SK-N-SH (cell line): Measurements from ENCODE around the gene SH3PXD2A. TPM values are rescaled to one million over a fixed set of nuclear protein-coding genes. Genes with fewer than 3 reads are reported as not detected.

Experiments used
- CTCF ChIA-PET: fragments of 300-600, 350-600 bp; formaldehyde crosslinking; extraction: SDS; loops from one replicate; lab custom pipeline; 2021; lab: Yijun Ruan, JAX
- POLR2A ChIA-PET: fragments of 350-600 bp; sonication (Branson Sonifier 250); formaldehyde crosslinking; extraction: SDS; loops from one replicate; lab custom pipeline; 2020; ENCODE audit warnings: antibody characterized with exemption, inconsistent platforms; lab: Yijun Ruan, JAX
- DNase-seq: peaks from one replicate; pipeline ENCODE4 v3.0.0; 2012
- H2AFZ ChIP-seq: fragments of 200-600 bp; sonication (generic); 2 replicates; pipeline ENCODE4 v1.8.1; 2016; ENCODE audit warnings: antibody characterized with exemption, mild to moderate bottlenecking, low read depth
- H3F3A ChIP-seq: fragments of 200-600 bp; sonication (generic); replicated peaks from 2 replicates; pipeline ENCODE3; 2016; ENCODE audit warnings: antibody characterized with exemption, mild to moderate bottlenecking; ENCODE audit not compliant: insufficient read depth
- H3K27ac ChIP-seq, 2 experiments: fragments of 200-500 bp in 1 of 2; fragments of 200-600 bp in 1 of 2; sonication (Bioruptor generic) in 1 of 2; sonication (generic), shearing (Covaris generic) in 1 of 2; 2 replicates each; pipeline versions ENCODE4 v1.5.1 to v1.6.1; 2014 to 2016; ENCODE audit warnings: low read depth in 2 of 2, inconsistent platforms in 1 of 2, low read length in 1 of 2, mild to moderate bottlenecking in 1 of 2, mixed read lengths in 1 of 2
- H3K27me3 ChIP-seq: fragments of 200-600 bp; sonication (generic), shearing (Covaris generic); 2 replicates; pipeline ENCODE4 v1.6.1; 2016; ENCODE audit warnings: mixed run types; ENCODE audit not compliant: insufficient read depth
- H3K36me3 ChIP-seq, 2 experiments: fragments of 200-500 bp in 1 of 2; fragments of 200-600 bp in 1 of 2; sonication (Bioruptor generic) in 1 of 2; sonication (generic) in 1 of 2; replicated peaks in 1 of 2; 2 replicates each; pipeline versions ENCODE3 to v1.5.1; 2014 to 2016; ENCODE audit warnings: low read length in 1 of 2, mild to moderate bottlenecking in 1 of 2; ENCODE audit not compliant: insufficient read depth in 2 of 2, control insufficient read depth in 1 of 2
- H3K4me1 ChIP-seq, 2 experiments: fragments of 200-500 bp in 1 of 2; fragments of 200-600 bp in 1 of 2; sonication (Bioruptor generic) in 1 of 2; sonication (generic), shearing (Covaris generic) in 1 of 2; 2 replicates each; pipeline versions ENCODE4 v1.5.1 to v1.6.1; 2014 to 2016; ENCODE audit warnings: low read depth in 1 of 2, low read length in 1 of 2, mixed run types in 1 of 2; ENCODE audit not compliant: insufficient read depth in 2 of 2, control insufficient read depth in 1 of 2
- H3K4me2 ChIP-seq: fragments of 200-600 bp; sonication (generic), shearing (Covaris generic); 2 replicates; pipeline ENCODE4 v1.6.1; 2017; ENCODE audit warnings: mixed run types
- H3K4me3 ChIP-seq, 2 experiments: fragments of 200-500 bp in 1 of 2; fragments of 200-600 bp in 1 of 2; sonication (Bioruptor generic) in 1 of 2; sonication (generic), shearing (Covaris generic) in 1 of 2; 2 replicates each; pipeline versions ENCODE4 v1.5.1 to v1.8.1; 2014 to 2016; ENCODE audit warnings: low read depth in 2 of 2, inconsistent platforms in 1 of 2, low read length in 1 of 2, mild to moderate bottlenecking in 1 of 2, mixed read lengths in 1 of 2, moderate library complexity in 1 of 2
- H3K79me2 ChIP-seq: fragments of 200-600 bp; sonication (generic); 2 replicates; pipeline ENCODE4 v1.8.1; 2017; ENCODE audit warnings: mild to moderate bottlenecking; ENCODE audit not compliant: insufficient read depth
- H3K9ac ChIP-seq: fragments of 200-600 bp; sonication (generic); 2 replicates; pipeline ENCODE4 v1.6.1; 2017; ENCODE audit warnings: mixed run types
- H3K9me2 ChIP-seq: fragments of 200-600 bp; sonication (generic); 2 replicates; pipeline ENCODE4 v1.6.1; 2017; ENCODE audit warnings: mixed run types
- H3K9me3 ChIP-seq: fragments of 200-600 bp; sonication (generic); 2 replicates; pipeline ENCODE4 v1.6.1; 2017; ENCODE audit warnings: mixed run types, mild to moderate bottlenecking, moderate library complexity
- H4K20me1 ChIP-seq: fragments of 200-600 bp; sonication (generic); 2 replicates; pipeline ENCODE4 v1.6.1; 2017; ENCODE audit warnings: mild to moderate bottlenecking, mixed run types; ENCODE audit not compliant: insufficient read depth
- EP300 ChIP-seq, 2 experiments: IDR thresholded peaks; 2 replicates each; pipeline versions ENCODE4 v1.4.0 to v1.6.1; 2012; ENCODE audit warnings: borderline replicate concordance in 1 of 2, low read depth in 1 of 2, low read length in 1 of 2
- FOSL2 ChIP-seq: IDR thresholded peaks from 2 replicates; pipeline ENCODE4 v1.4.0; 2012; ENCODE audit warnings: low read depth, mild to moderate bottlenecking, moderate library complexity, borderline replicate concordance
- FOXJ3 ChIP-seq: sonication (generic); formaldehyde crosslinking; IDR thresholded peaks from 2 replicates; pipeline ENCODE4 v1.5.1; 2020; ENCODE audit warnings: mild to moderate bottlenecking, missing genetic modification reagents
- FOXM1 ChIP-seq: IDR thresholded peaks from 2 replicates; pipeline ENCODE4 v1.4.0; 2012; ENCODE audit warnings: low read depth, mild to moderate bottlenecking
- MEF2A ChIP-seq: IDR thresholded peaks from 2 replicates; pipeline ENCODE4 v1.4.0; 2012; ENCODE audit warnings: low read depth, borderline replicate concordance
- RCOR1 ChIP-seq: fragments of 150-350 bp; IDR thresholded peaks from 2 replicates; pipeline ENCODE4 v1.6.1; 2017; ENCODE audit warnings: antibody characterized with exemption, low read length
- SIN3A ChIP-seq: IDR thresholded peaks from 2 replicates; pipeline ENCODE4 v1.6.1; 2012; ENCODE audit warnings: low read depth, mild to moderate bottlenecking, low read length, moderate library complexity, borderline replicate concordance
- TEAD4 ChIP-seq: IDR thresholded peaks from 2 replicates; pipeline ENCODE4 v1.4.0; 2012; ENCODE audit warnings: mild to moderate bottlenecking, borderline replicate concordance; ENCODE audit not compliant: insufficient read depth
- USF1 ChIP-seq: IDR thresholded peaks from 2 replicates; pipeline ENCODE4 v1.4.0; 2012; ENCODE audit warnings: low read depth, borderline replicate concordance
- USF2 ChIP-seq: fragments of 150-350 bp; IDR thresholded peaks from 2 replicates; pipeline ENCODE4 v1.6.1; 2017; ENCODE audit warnings: antibody characterized with exemption, low read length, low read depth, borderline replicate concordance
- YY1 ChIP-seq: IDR thresholded peaks from 2 replicates; pipeline ENCODE4 v1.4.0; 2012; ENCODE audit warnings: low read depth, mild to moderate bottlenecking
- WGBS: methylation state at CpG from one replicate; pipeline ENCODE4 v1.1.6; 2017; ENCODE audit warnings: low lambda C conversion rate; 5-methylcytosine and 5-hydroxymethylcytosine counted together
- polyA plus RNA-seq, 3 experiments: library from polyadenylated mRNA; depleted of rRNA; stranded (reverse); fragments of >200 nt; gene quantifications; 2 replicates each; pipeline ENCODE4 v1.2.3, GENCODE V29; 2012
- TF ChIP-seq, protein P1 (sequence below): IDR thresholded peaks from 2 replicates; pipeline ENCODE4; 2012
- TF ChIP-seq, protein P2 (sequence below): IDR thresholded peaks from 2 replicates; pipeline ENCODE4 v1.4.0; 2012; ENCODE audit warnings: low read depth, borderline replicate concordance
- TF ChIP-seq, protein P3 (sequence below): fragments of 150-350 bp; IDR thresholded peaks from 2 replicates; pipeline ENCODE4 v1.6.1; 2016; ENCODE audit warnings: mild to moderate bottlenecking, low read depth, low read length
- TF ChIP-seq, protein P4 (sequence below): IDR thresholded peaks from 2 replicates; pipeline ENCODE4 v1.4.0; 2012; ENCODE audit warnings: low read depth

The SH3PXD2A gene
- polyA plus RNA-seq, 1 of the 3 experiments (the other 2 are of a cell fraction) = 2.5 TPM

DNA sequence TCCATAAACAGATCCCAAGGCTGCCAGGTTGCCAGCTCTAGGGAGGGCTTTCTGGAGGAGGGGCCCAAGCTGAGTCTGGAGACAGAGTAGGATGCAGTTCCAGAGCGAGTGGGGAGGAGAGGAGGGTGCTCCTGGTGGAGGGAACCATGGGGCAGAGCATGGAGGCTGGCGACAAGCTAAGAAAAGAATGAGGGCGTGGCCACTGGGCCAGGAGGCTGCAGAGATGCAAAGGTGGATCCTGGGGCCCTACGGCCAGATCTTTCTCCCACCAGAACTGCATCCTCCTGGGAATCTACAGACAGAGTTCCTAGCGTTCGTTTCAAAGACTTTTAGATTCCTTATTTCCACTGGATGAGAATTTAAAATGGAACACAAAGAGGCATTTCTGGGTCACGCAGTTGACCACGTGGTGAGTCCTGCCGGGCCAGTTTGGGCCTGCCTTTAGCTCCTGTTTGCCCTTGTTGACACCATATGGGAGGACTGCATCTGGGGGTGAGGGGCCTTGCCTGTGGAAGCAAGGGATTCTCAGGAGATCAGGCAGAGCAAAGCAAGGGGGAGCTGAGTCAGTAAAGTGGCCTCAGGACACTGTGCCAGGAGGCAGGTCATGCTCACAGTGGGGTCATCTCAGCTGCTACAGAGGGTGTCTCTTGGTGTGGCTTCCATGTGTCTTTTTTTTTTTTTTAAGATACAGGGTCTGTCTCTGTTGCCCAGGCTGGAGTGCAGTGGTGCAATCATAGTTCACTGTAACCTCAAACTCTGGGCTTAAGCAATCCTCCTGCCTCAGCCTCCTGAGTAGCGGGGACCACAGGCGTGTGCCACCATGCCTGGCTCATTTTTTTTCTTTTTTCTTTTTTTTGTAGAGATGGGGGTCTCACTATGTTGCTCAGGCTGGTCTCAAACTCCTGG is 137.8 kb downstream of the SH3PXD2A start:
- CTCF ChIA-PET = interaction anchor here (0.6 to 2.2 kb wide), 9 partner anchors 87 to 170 kb away, joined by 3 to 15 read pairs (median 3); partner anchors contain the start of gene SH3PXD2A
- POLR2A ChIA-PET = no interaction called here
- Histone ChIP-seq H3K9me2 (no peaks in the 10 kb centered on the region), H3K36me3 (no peaks in the 10 kb centered on the region), H3K79me2 (no peaks in the 10 kb centered on the region), H3K9ac (no peak overlapping the region), H3K4me1 (peaks cover 21 to 66% of the 10 kb centered on the region in 2 experiments; a peak in 2 of 4 replicates), H3K4me2 (no peak overlapping the region), H3K27me3 (no peaks in the 10 kb centered on the region), H3K9me3 (no peaks in the 10 kb centered on the region), H4K20me1 (no peaks in the 10 kb centered on the region), H2AFZ (no peak overlapping the region), H3K4me3 (no peak overlapping the region), H3F3A (no peaks in the 10 kb centered on the region), H3K27ac (no peak overlapping the region)
- DNase-seq = no peak
- WGBS = 90% methylated on average over 11 of the region's 11 CpGs
- TF ChIP-seq, protein P1, sequence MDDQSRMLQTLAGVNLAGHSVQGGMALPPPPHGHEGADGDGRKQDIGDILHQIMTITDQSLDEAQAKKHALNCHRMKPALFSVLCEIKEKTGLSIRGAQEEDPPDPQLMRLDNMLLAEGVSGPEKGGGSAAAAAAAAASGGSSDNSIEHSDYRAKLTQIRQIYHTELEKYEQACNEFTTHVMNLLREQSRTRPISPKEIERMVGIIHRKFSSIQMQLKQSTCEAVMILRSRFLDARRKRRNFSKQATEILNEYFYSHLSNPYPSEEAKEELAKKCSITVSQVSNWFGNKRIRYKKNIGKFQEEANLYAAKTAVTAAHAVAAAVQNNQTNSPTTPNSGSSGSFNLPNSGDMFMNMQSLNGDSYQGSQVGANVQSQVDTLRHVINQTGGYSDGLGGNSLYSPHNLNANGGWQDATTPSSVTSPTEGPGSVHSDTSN = no peak
- TF ChIP-seq, protein P2, sequence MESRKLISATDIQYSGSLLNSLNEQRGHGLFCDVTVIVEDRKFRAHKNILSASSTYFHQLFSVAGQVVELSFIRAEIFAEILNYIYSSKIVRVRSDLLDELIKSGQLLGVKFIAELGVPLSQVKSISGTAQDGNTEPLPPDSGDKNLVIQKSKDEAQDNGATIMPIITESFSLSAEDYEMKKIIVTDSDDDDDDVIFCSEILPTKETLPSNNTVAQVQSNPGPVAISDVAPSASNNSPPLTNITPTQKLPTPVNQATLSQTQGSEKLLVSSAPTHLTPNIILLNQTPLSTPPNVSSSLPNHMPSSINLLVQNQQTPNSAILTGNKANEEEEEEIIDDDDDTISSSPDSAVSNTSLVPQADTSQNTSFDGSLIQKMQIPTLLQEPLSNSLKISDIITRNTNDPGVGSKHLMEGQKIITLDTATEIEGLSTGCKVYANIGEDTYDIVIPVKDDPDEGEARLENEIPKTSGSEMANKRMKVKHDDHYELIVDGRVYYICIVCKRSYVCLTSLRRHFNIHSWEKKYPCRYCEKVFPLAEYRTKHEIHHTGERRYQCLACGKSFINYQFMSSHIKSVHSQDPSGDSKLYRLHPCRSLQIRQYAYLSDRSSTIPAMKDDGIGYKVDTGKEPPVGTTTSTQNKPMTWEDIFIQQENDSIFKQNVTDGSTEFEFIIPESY = no peak
- no peak for TF ChIP-seq FOXM1
- TF ChIP-seq, protein P3, sequence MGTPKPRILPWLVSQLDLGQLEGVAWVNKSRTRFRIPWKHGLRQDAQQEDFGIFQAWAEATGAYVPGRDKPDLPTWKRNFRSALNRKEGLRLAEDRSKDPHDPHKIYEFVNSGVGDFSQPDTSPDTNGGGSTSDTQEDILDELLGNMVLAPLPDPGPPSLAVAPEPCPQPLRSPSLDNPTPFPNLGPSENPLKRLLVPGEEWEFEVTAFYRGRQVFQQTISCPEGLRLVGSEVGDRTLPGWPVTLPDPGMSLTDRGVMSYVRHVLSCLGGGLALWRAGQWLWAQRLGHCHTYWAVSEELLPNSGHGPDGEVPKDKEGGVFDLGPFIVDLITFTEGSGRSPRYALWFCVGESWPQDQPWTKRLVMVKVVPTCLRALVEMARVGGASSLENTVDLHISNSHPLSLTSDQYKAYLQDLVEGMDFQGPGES = no peak
- TF ChIP-seq TEAD4 = no peak
- TF ChIP-seq RCOR1 = no peak
- TF ChIP-seq MEF2A = no peak
- no peak for TF ChIP-seq EP300 (IDR thresholded peaks at IDR 0.05; ENCODE audit: borderline replicate concordance in 1 of 2, low read depth in 1 of 2, low read length in 1 of 2)
- TF ChIP-seq SIN3A = no peak
- no peak for TF ChIP-seq FOXJ3 (CRISPR knock-in tag)
- no peak for TF ChIP-seq FOSL2
- TF ChIP-seq USF2 = no peak
- no peak for TF ChIP-seq USF1
- TF ChIP-seq, protein P4, sequence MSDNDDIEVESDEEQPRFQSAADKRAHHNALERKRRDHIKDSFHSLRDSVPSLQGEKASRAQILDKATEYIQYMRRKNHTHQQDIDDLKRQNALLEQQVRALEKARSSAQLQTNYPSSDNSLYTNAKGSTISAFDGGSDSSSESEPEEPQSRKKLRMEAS = no peak
- TF ChIP-seq YY1 = no peak
